ENCODE data around the gene PPBP. TPM values are rescaled to one million over a fixed set of nuclear protein-coding genes. Genes with fewer than 3 reads are reported as not detected.

Gene PPBP
- total RNA-seq, 2 donors from 2014 or later = 58.0 to 1,001 TPM

Other genes with a start within 250 kb of the PPBP start
- 10 to 100 TPM; 16.2 to 41.3 TPM for gene CXCL8, start 247.6 kb downstream of the PPBP start, total RNA-seq
- gene CXCL6, start 151.5 kb downstream of the PPBP start, total RNA-seq = not detected
- gene PF4V1, start 134.9 kb downstream of the PPBP start, total RNA-seq = 10 to 100 TPM in 1 of 2 donors, not detected in 1; 67.9 TPM
- under 1 TPM in 1 of 2 donors, not detected in 1; 0.31 TPM for gene CXCL1, start 118.8 kb downstream of the PPBP start, total RNA-seq
- gene PF4, start 6.2 kb downstream of the PPBP start, total RNA-seq = 100 to 1,000 TPM in 1 of 2 donors, 10 to 100 TPM in 1; 13.2 to 265 TPM
- 10 to 100 TPM in 1 of 2 donors, under 1 TPM in 1; 0.25 to 18.5 TPM for gene CXCL5, start 10.5 kb upstream of the PPBP start, total RNA-seq
- gene CXCL3, start 50.5 kb upstream of the PPBP start, total RNA-seq = 1 to 10 TPM; 1.3 to 1.5 TPM
- 1 to 10 TPM; 2.8 to 8.8 TPM for gene CXCL2, start 111.0 kb upstream of the PPBP start, total RNA-seq
- 10 to 100 TPM in 1 of 2 donors, 1 to 10 TPM in 1; 6.2 to 14.5 TPM for gene MTHFD2L, start 169.9 kb upstream of the PPBP start, total RNA-seq